K562 (cell line): ENCODE measurements around the gene DNAAF8. TPM values are rescaled to one million over a fixed set of nuclear protein-coding genes. Genes with fewer than 3 reads are reported as not detected.

Experiments
- ATAC-seq: fragments of 200-7000 bp; cut with Tn5 transposase; 3 replicates; pipeline ENCODE4 v1.9.1; 2020; ENCODE audit warnings: moderate library complexity
- BruUV-seq: library from RNA; stranded (reverse); fragments of 400-500 nt; replicated peaks from 2 replicates; lab custom pipeline; 2021; lab: Mats Ljungman, UMichigan
- CTCF ChIA-PET: fragments of 300-600 bp; formaldehyde crosslinking; extraction: SDS; loops from one replicate; lab custom pipeline; 2021; ENCODE audit warnings: low intra/inter-chr PET ratio; lab: Yijun Ruan, JAX
- POLR2A ChIA-PET: fragments of 300-600, 350-650 bp; sonication (Branson Sonifier 250); formaldehyde crosslinking; extraction: SDS; loops from one replicate; lab custom pipeline; 2021; ENCODE audit warnings: antibody characterized with exemption, inconsistent platforms; lab: Yijun Ruan, JAX
- DNase-seq, 4 experiments: peaks; one replicate each; pipeline versions ENCODE4 v3.0.0 to v3.0.0-alpha.2; 2011 to 2018; ENCODE audit warnings: low spot score in 3 of 4, mixed read lengths in 3 of 4; ENCODE audit errors: extremely low read depth in 1 of 4
- FAIRE-seq: peaks from 2 replicates; lab custom pipeline; 2011; peaks lifted over from hg19 to GRCh38; lab: Jason Lieb, UNC
- H2AFZ ChIP-seq: 2 replicates; pipeline ENCODE4 v1.6.0; 2011; ENCODE audit warnings: low read depth, low read length, control low read depth, inconsistent platforms
- H3K27ac ChIP-seq: fragments of 200-600 bp; 3 replicates; pipeline ENCODE4 v1.8.0; 2011; ENCODE audit warnings: low read depth, mild to moderate bottlenecking, control low read depth, inconsistent platforms, low read length, moderate library complexity, mixed read lengths; ENCODE audit errors: extremely low read depth
- H3K27me3 ChIP-seq, 2 experiments: fragments of 300-600 bp in 1 of 2; 2 replicates in 1 of 2; 3 replicates in 1 of 2; pipeline versions ENCODE4 v1.6.0 to v1.8.0; 2011; ENCODE audit warnings: inconsistent platforms in 2 of 2, low read length in 2 of 2, mild to moderate bottlenecking in 1 of 2, mixed read lengths in 1 of 2, moderate library complexity in 1 of 2; ENCODE audit not compliant: control insufficient read depth in 2 of 2, insufficient read depth in 2 of 2
- H3K36me3 ChIP-seq: fragments of 300-600 bp; 3 replicates; pipeline ENCODE4 v1.8.0; 2011; ENCODE audit warnings: mild to moderate bottlenecking, low read length, inconsistent platforms; ENCODE audit not compliant: control insufficient read depth, insufficient read depth
- H3K4me1 ChIP-seq, 2 experiments: fragments of 200-600 bp in 1 of 2; replicated peaks in 1 of 2; 2 replicates in 1 of 2; 3 replicates in 1 of 2; pipeline versions ENCODE4 v1.5.1 to v1.8.0; 2011; ENCODE audit warnings: inconsistent platforms in 2 of 2, low read length in 2 of 2, mild to moderate bottlenecking in 1 of 2, mixed read lengths in 1 of 2, moderate library complexity in 1 of 2; ENCODE audit not compliant: control insufficient read depth in 2 of 2, insufficient read depth in 2 of 2
- H3K4me2 ChIP-seq: 2 replicates; pipeline ENCODE4 v1.6.1; 2011; ENCODE audit warnings: low read length, control low read depth, inconsistent platforms, mixed read lengths; ENCODE audit not compliant: insufficient read depth
- H3K4me3 ChIP-seq: fragments of 200-600 bp; sonication (generic), shearing (Covaris generic); 2 replicates; pipeline ENCODE4 v1.5.1; 2016; ENCODE audit warnings: control low read depth, inconsistent platforms
- H3K79me2 ChIP-seq: fragments of 200-600 bp; 3 replicates; pipeline ENCODE4 v1.8.0; 2011; ENCODE audit warnings: low read length, inconsistent platforms; ENCODE audit not compliant: control insufficient read depth, insufficient read depth
- H3K9ac ChIP-seq, 2 experiments: 2 replicates each; pipeline versions ENCODE4 v1.6.0 to v1.6.1; 2011; ENCODE audit warnings: low read depth in 2 of 2, low read length in 2 of 2, control low read depth in 1 of 2, inconsistent platforms in 1 of 2, mild to moderate bottlenecking in 1 of 2, mixed read lengths in 1 of 2; ENCODE audit not compliant: insufficient read depth in 1 of 2
- H3K9me1 ChIP-seq: one replicate; pipeline ENCODE4 v1.6.0; 2011; ENCODE audit warnings: inconsistent platforms, mild to moderate bottlenecking, low read length, moderate library complexity; ENCODE audit not compliant: control insufficient read depth, insufficient read depth
- H3K9me3 ChIP-seq: replicated peaks from 2 replicates; pipeline ENCODE4 v1.5.1; 2011; ENCODE audit warnings: low read depth, low read length, inconsistent platforms; ENCODE audit not compliant: control insufficient read depth, insufficient read depth
- H4K20me1 ChIP-seq: replicated peaks from 2 replicates; pipeline ENCODE4 v1.6.1; 2011; ENCODE audit warnings: low read length, inconsistent platforms, mixed read lengths; ENCODE audit not compliant: control insufficient read depth, insufficient read depth
- RAD21 ChIP-seq, 2 experiments: fragments of 250-450 bp in 1 of 2; fragments of 450-650 bp in 1 of 2; sonication (Bioruptor Pico) in 1 of 2; formaldehyde crosslinking in 1 of 2; IDR thresholded peaks in 1 of 2; conservative IDR thresholded peaks in 1 of 2; 2 replicates each; pipeline versions ENCODE4 v1.4.0 to v1.8.0; 2020 to 2022; ENCODE audit warnings: mild to moderate bottlenecking in 2 of 2, moderate library complexity in 1 of 2
- RAD51 ChIP-seq: fragments of 450-650 bp; IDR thresholded peaks from 2 replicates; pipeline ENCODE4 v1.7.1; 2016; ENCODE audit warnings: low read depth, mild to moderate bottlenecking, borderline replicate concordance
- SFPQ ChIP-seq: fragments of 200-400 bp; formaldehyde crosslinking; IDR thresholded peaks from 2 replicates; pipeline ENCODE4 v1.6.1; 2017; ENCODE audit warnings: mild to moderate bottlenecking, low read depth, low read length, moderate library complexity
- TRIM28 ChIP-seq: fragments of 450-650 bp; IDR thresholded peaks from 2 replicates; pipeline ENCODE4 v1.6.1; 2017
- ZNF253 ChIP-seq: fragments of 250-450 bp; sonication (Bioruptor Pico); conservative IDR thresholded peaks from 2 replicates; pipeline ENCODE4 v1.6.1; 2021; ENCODE audit warnings: mild to moderate bottlenecking
- ZNF311 ChIP-seq: fragments of 250-450 bp; sonication (Bioruptor Pico); IDR thresholded peaks from 2 replicates; pipeline ENCODE4 v1.4.0; 2020; ENCODE audit warnings: mild to moderate bottlenecking, moderate library complexity
- WGBS: fragments of 100-300 bp; shearing (Covaris generic); methylation state at CpG from one replicate; pipeline ENCODE4 v1.1.6; 2016; ENCODE audit warnings: low coverage, mixed read lengths; ENCODE audit not compliant: insufficient coverage; ENCODE audit errors: missing lambda C conversion rate; 5-methylcytosine and 5-hydroxymethylcytosine counted together
- in situ Hi-C: fragments of 300-500 bp; cut with MboI; formaldehyde crosslinking; loops from 4 replicates; pipeline ENCODE4 v1.15.0; 2018; ENCODE audit warnings: inconsistent platforms, mixed read lengths
- intact Hi-C: fragments of 100-400 bp; cut with micrococcal nuclease; formaldehyde crosslinking; loops from 2 replicates; pipeline ENCODE4 v1.14.2; 2022
- polyA plus RNA-seq, 8 experiments: library from polyadenylated mRNA; depleted of rRNA in 4 of 8; stranded (reverse) in 5 of 8; unstranded in 3 of 8; fragments of >200 nt; fragmentation: Nextera tagmentation in 2 of 8; fragmentation: Illumina TruSeq in 1 of 8; extraction: Ambion mirVana in 2 of 8; extraction: Trizol in 1 of 8; gene quantifications; 2 replicates each; pipeline versions ENCODE4 v1.2.1 to v1.2.3, GENCODE V29; 2011 to 2014; ENCODE audit warnings: inconsistent platforms in 1 of 8, missing spikeins in 1 of 8
- total RNA-seq, 7 experiments: library from RNA; depleted of rRNA in 6 of 7; stranded (reverse); fragments of >200 nt in 6 of 7; fragmentation: Illumina TruSeq in 2 of 7; extraction: Trizol in 2 of 7; gene quantifications; 2 replicates each; pipeline versions ENCODE4 v1.2.1 to v1.2.3, GENCODE V29; 2011 to 2021; ENCODE audit warnings: low replicate concordance in 1 of 7
- TF ChIP-seq, protein P1 (sequence below): sonication (generic); formaldehyde crosslinking; IDR thresholded peaks from 2 replicates; pipeline ENCODE4 v1.8.0; 2022; ENCODE audit warnings: mild to moderate bottlenecking, missing genetic modification reagents
- TF ChIP-seq, protein P2 (sequence below): fragments of 450-650 bp; conservative IDR thresholded peaks from 2 replicates; pipeline ENCODE4 v1.6.1; 2016; ENCODE audit warnings: missing genetic modification characterization, low read depth, mild to moderate bottlenecking, control low read depth, missing compliant biosample characterization

DNAAF8 gene
- total and polyA plus RNA-seq, 9 of the 15 experiments (the other 6 are each of a cell fraction or from before 2014, with no cell fraction given), result 0.04 to 0.12 (median 0.10) TPM; not detected in 6

- Histone ChIP-seq H3K4me2 (no peak overlapping the region), H3K27ac (no peak overlapping the region), H2AFZ (peak overlapping the region; percentile 34; the same call in 1 of the 2 replicates), H3K9me3 (no peaks in the 10 kb centered on the region), H4K20me1 (no peaks in the 10 kb centered on the region), H3K27me3 (no peaks in the 10 kb centered on the region), H3K9me1 (no peaks in the 10 kb centered on the region), H3K79me2 (no peaks in the 10 kb centered on the region), H3K9ac (peak overlapping the region in 1 of 2 experiments; percentile 87; a peak in 1 of 4 replicates), H3K4me3 (no peak overlapping the region), H3K4me1 (peaks cover 3 to 10% of the 10 kb centered on the region in 2 experiments; a peak in 3 of 5 replicates), H3K36me3 (no peaks in the 10 kb centered on the region)
- FAIRE-seq (peak; percentile 55), ATAC-seq (no peak; the same call in 2 of the 3 replicates), DNase-seq (no peak)
- intact Hi-C loops, result no loop called here
- CTCF ChIA-PET, result no interaction called here
- WGBS, result 70% methylated on average over 8 of the region's 13 CpGs
- in situ Hi-C loops, result no loop called here
- POLR2A ChIA-PET, result no interaction called here
- no TSS peak for BruUV-seq
- TF ChIP-seq RAD21 (CRISPR knock-in tag; conservative IDR thresholded peaks at IDR 0.05 in 1 of 2, IDR thresholded peaks at IDR 0.05 in 1 of 2), result no peak
- TF ChIP-seq ZNF253 (CRISPR knock-in tag), result no peak
- no peak for TF ChIP-seq RAD51
- no peak for TF ChIP-seq ZNF311 (CRISPR knock-in tag)
- TF ChIP-seq TRIM28, result no peak
- TF ChIP-seq, protein P1, sequence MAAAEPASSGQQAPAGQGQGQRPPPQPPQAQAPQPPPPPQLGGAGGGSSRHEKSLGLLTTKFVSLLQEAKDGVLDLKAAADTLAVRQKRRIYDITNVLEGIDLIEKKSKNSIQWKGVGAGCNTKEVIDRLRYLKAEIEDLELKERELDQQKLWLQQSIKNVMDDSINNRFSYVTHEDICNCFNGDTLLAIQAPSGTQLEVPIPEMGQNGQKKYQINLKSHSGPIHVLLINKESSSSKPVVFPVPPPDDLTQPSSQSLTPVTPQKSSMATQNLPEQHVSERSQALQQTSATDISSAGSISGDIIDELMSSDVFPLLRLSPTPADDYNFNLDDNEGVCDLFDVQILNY (CRISPR knock-in tag), result no peak
- TF ChIP-seq, protein P2, sequence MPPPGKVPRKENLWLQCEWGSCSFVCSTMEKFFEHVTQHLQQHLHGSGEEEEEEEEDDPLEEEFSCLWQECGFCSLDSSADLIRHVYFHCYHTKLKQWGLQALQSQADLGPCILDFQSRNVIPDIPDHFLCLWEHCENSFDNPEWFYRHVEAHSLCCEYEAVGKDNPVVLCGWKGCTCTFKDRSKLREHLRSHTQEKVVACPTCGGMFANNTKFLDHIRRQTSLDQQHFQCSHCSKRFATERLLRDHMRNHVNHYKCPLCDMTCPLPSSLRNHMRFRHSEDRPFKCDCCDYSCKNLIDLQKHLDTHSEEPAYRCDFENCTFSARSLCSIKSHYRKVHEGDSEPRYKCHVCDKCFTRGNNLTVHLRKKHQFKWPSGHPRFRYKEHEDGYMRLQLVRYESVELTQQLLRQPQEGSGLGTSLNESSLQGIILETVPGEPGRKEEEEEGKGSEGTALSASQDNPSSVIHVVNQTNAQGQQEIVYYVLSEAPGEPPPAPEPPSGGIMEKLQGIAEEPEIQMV (tag), result no peak
- no peak for TF ChIP-seq SFPQ
These were observed 40.7 kb downstream of the DNAAF8 start for GRCh38 chr16:4775005-4775404.
